Smooth muscle cell of the pulmonary artery (primary cell): ENCODE results near the gene CHADL. TPM values are rescaled to one million over a fixed set of nuclear protein-coding genes. Genes with fewer than 3 reads are reported as not detected.

ENCODE experiments used
- total RNA-seq: library from RNA; depleted of rRNA; stranded (reverse); fragments of >200 nt; gene quantifications from 2 replicates; pipeline ENCODE4 v1.2.3, GENCODE V29; 2014

CHADL gene
- total RNA-seq = 1.1 and 1.2 TPM in 2 replicates

GRCh38 chr22:41240377-41241132 lies at the start of gene CHADL:
Gene CHADL, minus strand, starts transcription at chr22:41240931. Its CDS starts 50 bp downstream, at chr22:41240881.

GRCh38 chr22:41285820-41286638 lies 45.3 kb upstream of the CHADL start, which contains the start of gene RANGAP1:
Gene RANGAP1, minus strand, starts transcription at chr22:41286187. Its CDS starts 5,143 bp downstream, at chr22:41281044.

GRCh38 chr22:41204992-41205900 lies 35.5 kb downstream of the CHADL start, which contains the start of gene L3MBTL2:
Gene L3MBTL2, plus strand, starts transcription at chr22:41205312. Its CDS starts 51 bp downstream, at chr22:41205363.

Other genes with a start within 250 kb of the CHADL start
- gene EP300, start 148.3 kb downstream of the CHADL start, total RNA-seq = 67.8 and 71.9 TPM in 2 replicates
- gene L3MBTL2, start 35.6 kb downstream of the CHADL start, total RNA-seq = 22.8 and 25.0 TPM in 2 replicates
- gene RANGAP1, start 45.3 kb upstream of the CHADL start, total RNA-seq = 37.6 and 61.7 TPM in 2 replicates
- gene ZC3H7B, start 60.6 kb upstream of the CHADL start, total RNA-seq = 70.1 and 79.1 TPM in 2 replicates
- gene TEF, start 141.0 kb upstream of the CHADL start, total RNA-seq = 12.8 and 16.5 TPM in 2 replicates
- 26.8 and 31.1 TPM in 2 replicates for gene TOB2, start 205.9 kb upstream of the CHADL start, total RNA-seq
- 32.9 and 33.9 TPM in 2 replicates for gene PHF5A, start 227.8 kb upstream of the CHADL start, total RNA-seq
- gene ACO2, start 228.2 kb upstream of the CHADL start, total RNA-seq = 94.5 and 101 TPM in 2 replicates